ENCODE measurements around the gene NRIP1. TPM values are rescaled to one million over a fixed set of nuclear protein-coding genes. Genes with fewer than 3 reads are reported as not detected.

Gene NRIP1
- total RNA-seq, 2 donors from 2014 or later: 29.3 to 43.1 TPM

GRCh38 chr21:15014221-15014620 is 50.6 kb downstream of the NRIP1 start:
- Histone ChIP-seq H3K27ac (no peak overlapping the region), H3K4me3 (no peak overlapping the region), H3K36me3 (no peaks in the 10 kb centered on the region), H3K27me3 (replicated peaks; ENCODE audit: insufficient read depth) (no peaks in the 10 kb centered on the region), H3K4me1 (replicated peaks) (no peaks in the 10 kb centered on the region), H3K9me3 (no peaks in the 10 kb centered on the region)
- TF ChIP-seq CTCF (IDR thresholded peaks at IDR 0.05) (no peak), POLR2AphosphoS5 (IDR thresholded peaks at IDR 0.05) (no peak), POLR2A (IDR thresholded peaks at IDR 0.05) (no peak)
- intact Hi-C loops (cut with DNase I): no loop called here
- DNase-seq (ENCODE audit: low spot score): no peak
- WGBS: 85% methylated on average over 2 of the region's 2 CpGs

- 72% methylated on average over 2 of the region's 2 CpGs for WGBS
- Histone ChIP-seq H3K27me3 (replicated peaks; ENCODE audit: insufficient read depth) (no peaks in the 10 kb centered on the region), H3K4me3 (no peak overlapping the region), H3K4me1 (replicated peaks) (peaks cover 2% of the 10 kb centered on the region), H3K36me3 (no peaks in the 10 kb centered on the region), H3K9me3 (no peaks in the 10 kb centered on the region), H3K27ac (no peak overlapping the region)
- intact Hi-C loops (cut with DNase I): no loop called here
- no peak for TF ChIP-seq POLR2AphosphoS5 (IDR thresholded peaks at IDR 0.05)
- no peak for TF ChIP-seq POLR2A (IDR thresholded peaks at IDR 0.05)
- no peak for TF ChIP-seq CTCF (IDR thresholded peaks at IDR 0.05)
- no peak for DNase-seq (ENCODE audit: low spot score)
These were observed 52.8 kb downstream of the NRIP1 start for GRCh38 chr21:15011967-15012366.

- WGBS: 39% methylated on average over 4 of the region's 4 CpGs
These were observed 54.2 kb downstream of the NRIP1 start for GRCh38 chr21:15010645-15011044.

GRCh38 chr21:15009837-15010363 is 54.9 kb downstream of the NRIP1 start:
- 87% methylated on average over 3 of the region's 3 CpGs for WGBS
- H3K27ac ChIP-seq: no peak overlapping the region
- intact Hi-C loops (cut with DNase I): loop anchor here (2.0 kb wide), 1 partner anchor 55 kb away; the partner anchor contains the start of gene NRIP1
- no peaks in the 10 kb centered on the region for H3K27me3 ChIP-seq (replicated peaks; ENCODE audit: insufficient read depth)
- TF ChIP-seq CTCF (IDR thresholded peaks at IDR 0.05): no peak
- TF ChIP-seq POLR2A (IDR thresholded peaks at IDR 0.05): no peak
- TF ChIP-seq POLR2AphosphoS5 (IDR thresholded peaks at IDR 0.05): no peak
- H3K36me3 ChIP-seq: no peaks in the 10 kb centered on the region
- peaks cover 4% of the 10 kb centered on the region for H3K4me1 ChIP-seq (replicated peaks)
- no peaks in the 10 kb centered on the region for H3K9me3 ChIP-seq
- no peak overlapping the region for H3K4me3 ChIP-seq
- no peak for DNase-seq (ENCODE audit: low spot score)

More at GRCh38 chr21:15010645-15011044, 54.2 kb downstream of the NRIP1 start:
- Histone ChIP-seq H3K4me1 (replicated peaks) (peaks cover 4% of the 10 kb centered on the region), H3K27me3 (replicated peaks; ENCODE audit: insufficient read depth) (no peaks in the 10 kb centered on the region), H3K4me3 (no peak overlapping the region), H3K36me3 (no peaks in the 10 kb centered on the region), H3K9me3 (no peaks in the 10 kb centered on the region), H3K27ac (no peak overlapping the region)
- TF ChIP-seq POLR2AphosphoS5 (IDR thresholded peaks at IDR 0.05) (no peak), POLR2A (IDR thresholded peaks at IDR 0.05) (no peak), CTCF (IDR thresholded peaks at IDR 0.05) (no peak)
- intact Hi-C loops (cut with DNase I): no loop called here
- DNase-seq (ENCODE audit: low spot score): no peak

- TF ChIP-seq POLR2A (IDR thresholded peaks at IDR 0.05) (no peak), CTCF (IDR thresholded peaks at IDR 0.05) (no peak), POLR2AphosphoS5 (IDR thresholded peaks at IDR 0.05) (no peak)
- DNase-seq (ENCODE audit: low spot score): no peak
- 86% methylated on average over 11 of the region's 11 CpGs for WGBS
- H3K36me3 ChIP-seq: no peaks in the 10 kb centered on the region
- H3K4me1 ChIP-seq (replicated peaks): peaks cover 4% of the 10 kb centered on the region
- H3K27me3 ChIP-seq (replicated peaks; ENCODE audit: insufficient read depth): no peaks in the 10 kb centered on the region
- H3K27ac ChIP-seq: no peak overlapping the region
- H3K9me3 ChIP-seq: no peaks in the 10 kb centered on the region
- no peak overlapping the region for H3K4me3 ChIP-seq
- intact Hi-C loops (cut with DNase I): loop anchor here (2.0 kb wide), 1 partner anchor 57 kb away; the partner anchor contains the start of gene NRIP1
These were observed 57.0 kb downstream of the NRIP1 start for GRCh38 chr21:15007716-15008296.

Measured in prostate gland (tissue), 2 donors.